Immature natural killer cell (primary cell): ENCODE results near the gene PLXNA2. TPM values are rescaled to one million over a fixed set of nuclear protein-coding genes. Genes with fewer than 3 reads are reported as not detected.

Experiments
- DNase-seq, 3 donors: peaks; one replicate each; pipeline ENCODE4 v3.0.0; 2022; ENCODE audit warnings: mixed read lengths in 1 of 3
- H3K27ac Mint-ChIP-seq, 6 donors: one replicate each; pipeline ENCODE4 v1.8.0; 2020; ENCODE audit warnings: mixed read lengths in 6 of 6, mild to moderate bottlenecking in 5 of 6, inconsistent platforms in 4 of 6, moderate library complexity in 3 of 6
- H3K27me3 Mint-ChIP-seq, 3 donors: one replicate each; pipeline ENCODE4 v1.8.0; 2020 to 2021; ENCODE audit warnings: low read depth in 3 of 3, mild to moderate bottlenecking in 3 of 3, mixed read lengths in 3 of 3, moderate library complexity in 3 of 3, inconsistent platforms in 1 of 3
- H3K36me3 Mint-ChIP-seq, 3 donors: one replicate each; pipeline ENCODE4 v1.8.0; 2020; ENCODE audit warnings: mixed read lengths in 3 of 3, inconsistent platforms in 2 of 3, mild to moderate bottlenecking in 2 of 3
- H3K4me1 Mint-ChIP-seq, 2 donors: one replicate each; pipeline ENCODE4 v1.8.0; 2020; ENCODE audit warnings: inconsistent platforms in 2 of 2, mild to moderate bottlenecking in 2 of 2, mixed read lengths in 2 of 2, moderate library complexity in 1 of 2
- H3K4me3 Mint-ChIP-seq, 5 donors: one replicate each; pipeline ENCODE4 v1.8.0; 2020; ENCODE audit warnings: mild to moderate bottlenecking in 5 of 5, mixed read lengths in 5 of 5, inconsistent platforms in 3 of 5, moderate library complexity in 3 of 5
- H3K9me3 Mint-ChIP-seq, 6 donors: one replicate each; pipeline ENCODE4 v1.8.0; 2020; ENCODE audit warnings: mild to moderate bottlenecking in 6 of 6, mixed read lengths in 6 of 6, inconsistent platforms in 4 of 6, moderate library complexity in 3 of 6
- polyA plus RNA-seq, 3 donors: library from polyadenylated mRNA; unstranded; fragments of 300-500 nt; fragmentation: Illumina TruSeq; gene quantifications; one replicate each; pipeline ENCODE4 v1.2.3, GENCODE V29; 2021

PLXNA2 gene
- polyA plus RNA-seq, 3 donors from 2014 or later = 0.22 TPM; not detected in 2

- H3K4me3 Mint-ChIP-seq = no peak overlapping the region
- peaks cover 16 to 31% (median 17%) of the 10 kb centered on the region in 3 donors for H3K27me3 Mint-ChIP-seq
- DNase-seq = no peak
- H3K27ac Mint-ChIP-seq = no peak overlapping the region
- peaks cover 0 to 2% (median 0%) of the 10 kb centered on the region in 6 donors for H3K9me3 Mint-ChIP-seq
- no peaks in the 10 kb centered on the region for H3K4me1 Mint-ChIP-seq
- no peaks in the 10 kb centered on the region for H3K36me3 Mint-ChIP-seq
Measured at GRCh38 chr1:208272713-208273112, 28.5 kb upstream of the PLXNA2 start.

- no peak overlapping the region for H3K27ac Mint-ChIP-seq
- H3K9me3 Mint-ChIP-seq = peaks cover 0 to 1% (median 0%) of the 10 kb centered on the region in 6 donors
- peaks cover 16 to 28% (median 17%) of the 10 kb centered on the region in 3 donors for H3K27me3 Mint-ChIP-seq
- H3K4me3 Mint-ChIP-seq = no peak overlapping the region
- no peak for DNase-seq
- H3K4me1 Mint-ChIP-seq = no peaks in the 10 kb centered on the region
- H3K36me3 Mint-ChIP-seq = no peaks in the 10 kb centered on the region
Measured at GRCh38 chr1:208272311-208272710, 28.1 kb upstream of the PLXNA2 start.

DNA sequence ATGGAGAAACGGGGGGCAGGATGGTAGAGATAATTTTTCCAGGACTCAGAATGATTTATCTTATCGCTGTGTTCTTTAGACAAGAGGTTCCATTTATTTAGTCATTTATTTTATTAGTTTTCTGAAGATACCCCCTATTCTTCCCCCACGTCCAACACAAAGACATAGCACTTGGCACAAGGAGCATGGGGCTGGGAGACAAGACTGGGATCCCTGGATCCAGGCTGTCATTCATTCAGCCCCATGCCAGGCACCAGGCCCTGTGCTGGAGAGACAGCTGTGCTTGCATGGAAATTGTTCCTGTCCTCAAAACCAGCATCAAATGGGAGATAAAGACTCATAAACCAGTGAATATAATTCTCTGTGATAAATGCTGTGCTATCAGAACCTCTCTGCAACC, 27.1 kb upstream of the PLXNA2 start:
- no peaks in the 10 kb centered on the region for H3K9me3 Mint-ChIP-seq
- no peak overlapping the region for H3K27ac Mint-ChIP-seq
- H3K36me3 Mint-ChIP-seq = no peaks in the 10 kb centered on the region
- peaks cover 11 to 27% (median 12%) of the 10 kb centered on the region in 3 donors for H3K27me3 Mint-ChIP-seq
- no peak for DNase-seq
- no peak overlapping the region for H3K4me3 Mint-ChIP-seq
- H3K4me1 Mint-ChIP-seq = no peaks in the 10 kb centered on the region

- Mint-ChIP-seq H3K4me1 (no peaks in the 10 kb centered on the region), H3K9me3 (no peaks in the 10 kb centered on the region), H3K4me3 (no peak overlapping the region), H3K36me3 (no peaks in the 10 kb centered on the region), H3K27me3 (peaks cover 11 to 27% (median 12%) of the 10 kb centered on the region in 3 donors), H3K27ac (no peak overlapping the region)
- DNase-seq = no peak
Measured at GRCh38 chr1:208270651-208271141, 26.5 kb upstream of the PLXNA2 start.

DNA sequence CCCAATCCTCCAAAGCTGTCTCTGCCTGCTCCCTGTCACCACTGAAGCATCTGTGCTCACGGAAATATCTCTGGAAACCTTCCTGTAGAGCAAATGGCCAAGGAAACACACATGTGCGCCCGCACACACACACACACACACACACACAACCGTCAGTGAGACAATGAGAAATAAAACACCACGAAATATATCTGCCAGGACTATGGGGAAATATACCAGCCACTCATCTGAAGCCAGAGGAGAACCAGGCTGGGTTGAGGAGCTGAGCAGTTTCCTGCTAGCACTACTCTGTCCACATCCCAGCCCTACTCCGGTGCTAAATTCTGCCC, 25.1 kb upstream of the PLXNA2 start:
- Mint-ChIP-seq H3K36me3 (no peaks in the 10 kb centered on the region), H3K9me3 (no peaks in the 10 kb centered on the region), H3K27me3 (peaks cover 11 to 29% (median 12%) of the 10 kb centered on the region in 3 donors), H3K4me3 (no peak overlapping the region), H3K4me1 (no peaks in the 10 kb centered on the region), H3K27ac (no peak overlapping the region)
- no peak for DNase-seq

DNA sequence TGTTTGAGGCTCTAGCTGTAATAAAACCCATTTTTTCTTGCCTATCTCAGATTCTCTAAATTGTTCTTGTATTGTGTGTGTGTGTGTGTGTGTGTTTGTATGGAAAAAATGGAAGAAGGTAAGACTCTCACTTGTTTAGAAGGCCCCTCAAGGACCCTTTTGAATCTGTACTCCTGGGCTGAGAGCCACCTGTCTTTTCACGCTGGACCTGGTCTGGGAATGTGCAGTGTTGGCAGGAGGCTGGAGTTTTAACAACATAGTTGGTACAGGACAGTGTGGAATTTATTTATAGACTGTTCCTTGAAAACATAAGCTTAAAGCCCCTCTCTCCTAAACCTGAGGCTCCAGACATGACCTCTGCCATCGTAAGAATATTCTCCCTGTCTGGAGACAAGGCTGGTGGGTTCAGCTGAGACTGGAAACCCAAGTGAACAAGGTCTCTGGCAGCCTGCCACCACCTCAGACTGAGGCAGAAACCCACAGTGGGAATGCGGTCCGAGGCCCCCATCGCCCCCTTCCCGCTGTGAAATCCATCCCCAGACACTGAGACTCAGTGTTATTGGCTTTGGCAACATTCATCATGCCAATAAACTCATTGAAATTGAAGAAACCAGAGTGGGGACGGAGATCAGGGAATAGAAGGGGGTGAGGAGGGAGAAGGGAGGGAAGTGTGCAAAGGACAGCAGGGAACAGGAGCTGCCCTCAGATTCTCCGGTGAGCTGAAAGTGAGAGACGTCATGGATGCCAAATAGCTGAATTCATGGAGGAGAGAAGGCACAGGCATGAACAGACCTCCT, 24.6 kb upstream of the PLXNA2 start:
- no peaks in the 10 kb centered on the region for H3K9me3 Mint-ChIP-seq
- no peak for DNase-seq
- H3K27me3 Mint-ChIP-seq = peaks cover 11 to 29% (median 12%) of the 10 kb centered on the region in 3 donors
- H3K4me1 Mint-ChIP-seq = no peaks in the 10 kb centered on the region
- no peaks in the 10 kb centered on the region for H3K36me3 Mint-ChIP-seq
- no peak overlapping the region for H3K27ac Mint-ChIP-seq
- H3K4me3 Mint-ChIP-seq = no peak overlapping the region

DNA sequence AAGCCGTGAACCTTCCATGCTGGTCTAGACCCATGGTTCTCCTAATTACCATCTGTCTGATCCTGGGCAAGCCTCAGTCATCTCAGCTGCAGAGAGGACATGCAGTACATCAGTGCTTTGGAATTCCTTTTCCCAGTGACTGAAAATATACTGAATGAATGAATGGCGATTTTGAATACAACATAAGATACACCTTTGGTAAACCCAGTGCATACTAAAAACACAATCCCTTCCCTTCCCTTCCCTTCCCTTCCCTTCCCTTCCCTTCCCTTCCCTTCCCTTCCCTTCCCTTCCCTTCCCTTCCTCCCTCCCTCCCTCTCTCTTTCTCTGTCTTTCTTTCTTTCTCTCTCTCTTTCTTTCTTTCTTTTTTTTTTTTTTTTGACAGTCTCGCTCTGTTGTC, 21.3 kb upstream of the PLXNA2 start:
- DNase-seq = no peak

GRCh38 chr1:208265122-208265469, 20.9 kb upstream of the PLXNA2 start:
- DNase-seq = no peak
- Mint-ChIP-seq H3K36me3 (no peaks in the 10 kb centered on the region), H3K9me3 (no peaks in the 10 kb centered on the region), H3K4me1 (no peaks in the 10 kb centered on the region), H3K27ac (no peak overlapping the region), H3K4me3 (no peak overlapping the region), H3K27me3 (peaks cover 7 to 28% (median 9%) of the 10 kb centered on the region in 3 donors)

More for the DNA sequence above, 21.3 kb upstream of the PLXNA2 start:
- H3K4me1 Mint-ChIP-seq = no peaks in the 10 kb centered on the region
- no peaks in the 10 kb centered on the region for H3K9me3 Mint-ChIP-seq
- no peak overlapping the region for H3K4me3 Mint-ChIP-seq
- H3K27ac Mint-ChIP-seq = no peak overlapping the region
- peaks cover 6 to 28% (median 10%) of the 10 kb centered on the region in 3 donors for H3K27me3 Mint-ChIP-seq
- H3K36me3 Mint-ChIP-seq = no peaks in the 10 kb centered on the region

GRCh38 chr1:208264469-208265121, 20.4 kb upstream of the PLXNA2 start:
- H3K36me3 Mint-ChIP-seq = no peaks in the 10 kb centered on the region
- no peaks in the 10 kb centered on the region for H3K4me1 Mint-ChIP-seq
- H3K27ac Mint-ChIP-seq = no peak overlapping the region
- no peak for DNase-seq
- H3K4me3 Mint-ChIP-seq = no peak overlapping the region
- no peaks in the 10 kb centered on the region for H3K9me3 Mint-ChIP-seq
- H3K27me3 Mint-ChIP-seq = peaks cover 7 to 31% (median 9%) of the 10 kb centered on the region in 3 donors

DNA sequence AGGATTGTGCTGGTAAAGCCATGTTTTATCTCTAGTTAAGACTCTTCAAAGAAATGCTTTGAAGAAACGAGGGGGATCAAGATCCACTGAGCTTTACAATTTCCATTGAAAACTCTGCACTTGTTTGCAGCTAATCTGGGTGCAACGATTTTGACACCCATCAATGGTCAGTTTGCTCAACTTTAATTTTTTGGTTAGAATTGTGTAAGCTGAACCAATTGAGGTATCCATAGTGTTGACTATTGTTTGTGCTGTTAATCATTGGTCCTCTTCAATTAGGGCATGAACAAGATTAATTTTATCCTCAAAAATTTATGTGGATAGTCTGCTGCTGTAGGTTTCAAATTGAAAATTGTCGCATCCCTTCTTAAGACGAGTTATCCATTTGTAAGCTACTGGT, 17.7 kb upstream of the PLXNA2 start:
- Mint-ChIP-seq H3K36me3 (no peaks in the 10 kb centered on the region), H3K9me3 (no peaks in the 10 kb centered on the region), H3K4me1 (no peaks in the 10 kb centered on the region), H3K4me3 (no peak overlapping the region), H3K27me3 (peaks cover 1 to 24% (median 11%) of the 10 kb centered on the region in 3 donors), H3K27ac (no peak overlapping the region)
- no peak for DNase-seq

DNA sequence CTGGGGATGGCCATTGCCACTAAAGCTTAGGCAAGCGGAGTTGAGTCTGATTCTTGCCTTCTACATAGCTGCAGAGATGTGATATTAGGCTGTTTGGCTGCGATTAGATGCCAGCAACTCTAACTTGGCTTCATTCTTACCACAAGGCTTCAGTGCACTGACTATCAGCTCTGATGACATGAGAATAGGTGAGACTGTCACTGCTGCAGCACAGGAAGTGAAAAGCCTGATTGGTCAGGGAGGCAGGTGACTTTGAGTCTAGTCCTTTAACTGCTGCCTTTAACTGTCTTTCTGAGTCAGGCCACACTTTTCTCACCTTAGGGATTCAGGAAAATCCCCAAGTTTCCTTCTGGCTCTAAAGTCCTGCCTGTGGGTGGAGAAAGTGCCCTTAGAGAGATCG, 14.1 kb upstream of the PLXNA2 start:
- DNase-seq = no peak
- Mint-ChIP-seq H3K27ac (no peak overlapping the region), H3K4me3 (no peak overlapping the region)

DNA sequence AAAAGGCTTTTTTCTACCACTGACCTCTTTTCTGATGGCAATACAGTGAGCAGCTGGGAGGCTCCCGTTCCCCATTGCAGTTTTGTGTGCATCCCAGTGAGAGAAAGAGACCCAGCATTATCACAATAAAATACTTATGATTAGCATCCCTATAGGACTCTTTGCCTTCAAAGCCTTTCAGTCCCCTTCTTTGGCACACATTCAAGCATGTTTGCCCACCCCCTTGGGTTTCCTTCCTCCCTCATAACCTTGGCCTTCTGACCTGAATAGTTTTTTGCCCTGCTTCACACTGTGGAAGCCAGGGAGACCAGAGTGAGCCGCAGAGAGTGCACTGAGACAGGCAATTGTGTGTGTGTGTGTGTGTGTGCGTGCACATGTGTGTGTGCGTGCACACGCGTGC, 13.2 kb upstream of the PLXNA2 start:
- no peaks in the 10 kb centered on the region for H3K36me3 Mint-ChIP-seq
- H3K9me3 Mint-ChIP-seq = peaks cover 0 to 1% (median 0%) of the 10 kb centered on the region in 6 donors
- peaks cover 5 to 24% (median 12%) of the 10 kb centered on the region in 3 donors for H3K27me3 Mint-ChIP-seq
- no peaks in the 10 kb centered on the region for H3K4me1 Mint-ChIP-seq
- no peak overlapping the region for H3K27ac Mint-ChIP-seq
- no peak for DNase-seq
- H3K4me3 Mint-ChIP-seq = no peak overlapping the region

More for the DNA sequence above, 14.1 kb upstream of the PLXNA2 start:
- no peaks in the 10 kb centered on the region for H3K4me1 Mint-ChIP-seq
- no peaks in the 10 kb centered on the region for H3K36me3 Mint-ChIP-seq
- peaks cover 0 to 1% (median 0%) of the 10 kb centered on the region in 6 donors for H3K9me3 Mint-ChIP-seq
- H3K27me3 Mint-ChIP-seq = peaks cover 6 to 26% (median 12%) of the 10 kb centered on the region in 3 donors

DNA sequence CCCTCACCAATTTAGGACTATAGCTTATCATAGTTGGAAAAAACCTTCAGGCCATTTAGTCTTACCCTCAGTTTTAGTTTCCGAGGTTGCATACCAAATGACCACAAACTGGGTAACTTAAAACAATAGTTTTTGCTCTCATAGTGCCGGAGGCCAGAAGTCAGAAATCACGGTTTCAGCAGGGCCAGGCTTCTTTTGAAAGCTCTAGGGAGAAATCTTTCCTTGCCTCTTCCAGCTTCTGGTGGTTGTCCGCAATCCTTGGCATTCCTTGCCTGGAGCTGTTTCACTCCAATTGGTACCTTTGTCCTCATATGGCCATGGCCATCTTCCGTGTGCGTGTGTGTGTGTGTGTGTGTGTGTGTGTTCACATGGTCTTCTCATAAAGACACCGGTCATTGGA, 12.4 kb upstream of the PLXNA2 start:
- no peaks in the 10 kb centered on the region for H3K4me1 Mint-ChIP-seq
- H3K36me3 Mint-ChIP-seq = no peaks in the 10 kb centered on the region
- DNase-seq = no peak
- no peak overlapping the region for H3K4me3 Mint-ChIP-seq
- peaks cover 5 to 22% (median 14%) of the 10 kb centered on the region in 3 donors for H3K27me3 Mint-ChIP-seq
- peaks cover 0 to 1% (median 0%) of the 10 kb centered on the region in 6 donors for H3K9me3 Mint-ChIP-seq
- no peak overlapping the region for H3K27ac Mint-ChIP-seq

- H3K27me3 Mint-ChIP-seq = peaks cover 5 to 22% (median 14%) of the 10 kb centered on the region in 3 donors
Measured at GRCh38 chr1:208256091-208256490, 11.9 kb upstream of the PLXNA2 start.

More at GRCh38 chr1:208256091-208256490, 11.9 kb upstream of the PLXNA2 start:
- Mint-ChIP-seq H3K9me3 (peaks cover 0 to 1% (median 0%) of the 10 kb centered on the region in 6 donors), H3K4me1 (no peaks in the 10 kb centered on the region), H3K36me3 (no peaks in the 10 kb centered on the region), H3K27ac (no peak overlapping the region), H3K4me3 (no peak overlapping the region)
- no peak for DNase-seq
